HG03280 (cell line): Measurements from ENCODE around the gene RERGL.
"Not testable (repeated sequence)": the region's sequence is repeated elsewhere in the genome, so short reads cannot be mapped to it uniquely, and the experiment has no call there.

Experiments used
- ATAC-seq: cut with Tn5 transposase; IDR thresholded peaks from one replicate; pipeline ENCODE4 v1.9.1; 2021; ENCODE audit warnings: mild to moderate bottlenecking, moderate library complexity; ENCODE audit not compliant: unreplicated experiment

Gene RERGL, protein sequence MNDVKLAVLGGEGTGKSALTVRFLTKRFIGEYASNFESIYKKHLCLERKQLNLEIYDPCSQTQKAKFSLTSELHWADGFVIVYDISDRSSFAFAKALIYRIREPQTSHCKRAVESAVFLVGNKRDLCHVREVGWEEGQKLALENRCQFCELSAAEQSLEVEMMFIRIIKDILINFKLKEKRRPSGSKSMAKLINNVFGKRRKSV

DNA sequence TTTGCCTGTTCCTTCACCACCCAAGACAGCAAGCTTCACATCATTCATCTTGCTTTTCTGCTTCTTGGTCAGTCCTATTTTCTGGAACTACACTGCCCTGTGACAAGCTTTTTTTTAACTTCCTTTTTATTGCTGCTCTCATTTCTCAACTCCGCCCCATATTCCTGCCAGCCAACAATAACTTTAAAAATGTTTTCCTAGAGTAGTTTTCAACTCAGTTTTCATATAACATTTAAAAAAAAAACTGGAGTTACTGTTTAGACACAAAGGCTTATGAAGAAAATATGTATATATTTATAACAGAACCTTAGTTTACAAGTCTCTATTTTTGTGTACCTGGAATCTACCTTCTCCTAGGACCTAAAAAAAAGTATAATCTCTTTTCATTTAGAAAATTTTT lies at the start of gene RERGL:
Gene RERGL (minus strand): TSS at position 101 of the 400 bp plus-strand sequence. CDS start 53 bp downstream, at position 48.
- ATAC-seq: no peak

DNA sequence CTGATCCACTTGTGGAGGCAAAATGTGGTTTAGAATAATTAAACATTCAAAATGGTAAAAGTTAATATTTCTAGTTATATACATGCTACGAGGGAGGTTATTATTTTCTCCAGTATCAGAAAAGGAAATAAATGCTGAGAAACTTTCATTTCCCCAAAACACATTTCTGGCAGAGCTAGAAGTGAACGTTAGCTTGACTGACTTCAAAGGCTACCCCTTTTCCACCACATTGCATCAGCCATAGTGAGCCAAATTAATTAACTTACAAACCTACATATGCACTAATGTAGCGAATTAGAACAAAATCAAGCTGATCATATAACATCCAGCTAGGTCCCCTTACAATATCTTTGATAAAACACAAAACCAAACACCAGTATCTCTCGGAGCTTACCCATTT lies 49.3 kb upstream of the RERGL start:
- no peak for ATAC-seq

DNA sequence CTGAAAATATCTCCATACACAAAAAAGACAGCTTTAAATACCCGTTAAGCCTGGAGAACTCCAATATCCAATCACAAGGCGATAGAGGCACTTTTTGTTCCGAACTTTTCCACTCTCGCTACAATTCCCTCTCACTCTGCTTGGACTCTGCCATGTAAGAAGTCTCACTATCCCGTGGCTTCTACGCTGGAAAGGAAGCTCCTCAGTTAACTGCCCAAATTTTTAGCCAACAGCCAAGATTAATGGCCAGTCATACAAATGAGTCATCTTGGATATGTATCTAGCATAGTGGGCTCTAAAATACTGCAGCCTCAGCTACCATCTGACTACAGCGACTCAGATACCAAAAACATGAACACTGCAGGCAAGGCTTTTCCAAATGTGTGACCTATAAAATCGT lies 45.5 kb upstream of the RERGL start:
- no peak for ATAC-seq

DNA sequence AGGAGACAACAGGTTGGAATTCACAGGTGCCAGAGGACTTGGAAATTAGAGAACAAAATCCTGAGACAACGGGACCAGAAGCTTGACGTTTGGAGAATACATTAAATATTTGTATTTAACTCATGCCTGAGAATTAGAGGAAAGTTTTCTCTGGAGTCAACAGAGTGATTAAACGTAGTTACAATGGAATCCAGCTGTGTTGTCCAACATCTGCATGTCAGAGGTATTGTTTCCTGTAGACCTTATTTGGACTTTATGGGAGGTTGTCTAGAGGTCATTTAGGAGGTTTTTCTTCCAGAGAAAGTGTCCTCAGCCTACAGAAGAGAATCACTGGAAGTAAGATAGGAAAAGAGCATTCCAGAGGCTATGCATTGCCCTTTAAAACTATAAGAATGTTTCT lies 45.1 kb upstream of the RERGL start:
- no peak for ATAC-seq

DNA sequence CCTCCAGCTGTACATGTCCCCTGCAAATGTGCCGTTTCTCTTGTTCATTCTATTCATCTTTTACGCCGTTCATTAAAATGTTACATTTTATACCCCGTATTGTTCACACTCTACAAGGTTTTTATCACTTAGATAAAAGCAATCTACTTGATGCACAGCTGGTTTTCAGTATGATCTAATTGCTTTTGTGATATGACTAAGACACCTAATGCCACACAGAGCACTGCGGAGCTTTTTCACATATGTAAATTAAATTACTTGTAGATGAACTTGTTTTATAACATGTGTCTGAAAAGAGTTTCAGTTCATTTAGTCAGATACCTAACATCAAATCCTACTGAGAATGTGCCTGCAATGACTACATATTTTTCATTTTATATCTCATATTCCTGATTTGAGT lies 40.9 kb upstream of the RERGL start:
- ATAC-seq: no peak

DNA sequence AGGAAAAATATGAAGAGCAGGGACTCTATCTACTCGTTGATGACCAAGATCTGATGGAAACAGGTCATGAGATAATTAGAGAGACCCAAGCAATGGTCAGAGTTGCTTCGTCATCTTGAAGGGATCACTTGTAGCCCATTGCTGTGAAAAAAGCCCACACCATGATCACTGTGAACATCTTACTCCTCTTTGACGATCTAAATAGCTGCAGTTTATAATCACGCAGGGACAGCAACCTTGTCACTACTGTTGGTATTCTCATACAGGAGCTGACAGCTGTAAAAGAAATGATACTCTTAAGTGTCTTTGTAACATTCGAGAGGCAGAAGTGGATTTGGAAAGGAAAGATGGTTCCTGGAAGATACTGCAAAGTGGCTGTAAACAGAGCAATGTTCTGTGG lies 33.7 kb upstream of the RERGL start:
- ATAC-seq: no peak

DNA sequence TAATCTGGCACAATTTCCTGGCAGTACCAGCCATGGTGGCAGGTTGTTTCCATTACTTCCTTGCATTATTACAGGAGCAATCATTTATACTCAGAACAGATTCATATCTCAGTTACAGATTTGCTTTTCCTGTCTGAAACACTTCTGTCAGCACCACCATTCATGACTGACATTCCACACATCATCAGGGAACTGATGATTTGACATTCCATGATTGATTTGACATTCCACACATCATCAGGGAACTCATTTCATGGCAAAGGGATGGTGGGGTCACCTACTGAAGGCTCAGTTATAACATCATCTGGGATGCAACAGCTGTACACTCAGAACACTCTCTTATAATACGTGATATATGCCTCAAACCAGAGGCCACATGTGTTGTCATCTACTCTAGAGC lies 30.9 kb upstream of the RERGL start:
- ATAC-seq: no peak

DNA sequence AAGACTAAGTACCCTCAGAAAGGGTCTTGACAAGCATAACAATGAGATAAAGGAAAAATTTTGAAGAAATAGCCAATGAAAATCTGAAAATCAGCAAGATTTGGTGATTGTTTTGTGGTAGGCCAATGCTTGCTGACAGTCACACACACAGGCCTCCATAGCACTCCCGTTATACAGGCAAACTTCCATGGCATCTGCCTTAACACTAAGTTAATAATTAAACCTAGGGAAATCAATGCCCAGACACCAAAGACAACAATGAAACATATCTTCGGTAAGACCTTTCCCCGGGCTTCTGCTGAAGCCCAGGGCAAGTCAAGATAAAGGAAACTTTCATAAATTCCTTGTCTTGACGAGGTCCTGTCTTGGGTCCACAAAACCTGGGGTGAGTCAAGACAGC lies 18.6 kb upstream of the RERGL start:
- no peak for ATAC-seq

DNA sequence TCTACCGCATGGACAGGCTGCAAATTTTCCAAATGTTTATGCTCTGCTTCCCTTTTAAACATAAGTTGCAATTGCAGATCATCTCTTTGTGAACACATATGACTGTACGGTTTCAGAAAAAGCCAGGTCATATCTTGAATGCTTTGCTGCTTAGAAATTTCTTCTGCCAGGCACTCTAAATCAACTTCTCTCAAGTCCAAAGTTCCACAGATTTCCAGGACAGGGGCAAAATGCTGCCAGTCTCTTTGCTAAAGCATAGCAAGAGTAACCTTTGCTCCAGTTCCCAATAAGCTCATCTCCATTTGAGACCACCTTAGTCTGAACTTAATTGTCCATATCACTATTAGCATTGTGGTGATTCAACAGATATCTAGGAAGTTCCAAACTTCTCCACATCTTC lies 13.6 kb upstream of the RERGL start:
- ATAC-seq: no peak

DNA sequence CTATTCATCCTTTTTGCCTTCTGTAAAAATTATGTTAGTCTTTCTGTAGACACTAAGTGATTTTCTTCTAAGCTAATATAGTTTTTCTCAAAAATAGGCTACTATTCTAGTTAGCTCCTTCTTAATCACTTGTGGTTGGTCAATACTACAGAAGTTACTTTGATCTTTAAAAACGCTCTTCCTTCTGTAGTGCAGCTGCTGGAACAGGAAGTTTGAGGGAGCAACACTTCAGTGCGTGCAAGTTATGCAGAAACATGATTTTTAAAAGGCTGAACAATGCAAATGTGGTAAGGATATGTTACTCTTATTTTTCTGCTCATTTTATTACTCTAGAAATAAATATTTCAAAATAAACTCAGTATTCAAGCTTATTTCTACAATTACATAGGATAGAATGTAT lies 11.1 kb upstream of the RERGL start:
- ATAC-seq: no peak

DNA sequence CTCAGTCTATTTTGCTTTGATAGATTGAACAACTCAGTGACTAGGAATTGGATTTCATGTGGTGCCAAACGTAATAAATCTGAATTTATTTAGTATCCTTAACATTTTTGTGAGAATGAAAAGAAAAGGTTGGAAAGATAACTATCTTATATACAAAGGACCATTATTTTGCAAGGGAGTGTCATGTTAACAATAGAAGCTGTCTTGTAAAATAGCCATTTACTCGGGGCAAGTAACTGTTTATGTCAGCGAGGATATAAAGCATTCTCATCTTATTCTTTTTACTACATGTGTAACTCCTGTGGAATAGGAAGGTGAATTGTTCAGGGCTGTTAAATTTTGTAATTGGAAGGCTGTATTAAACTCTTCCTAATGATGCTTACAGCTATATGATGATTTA lies 5.9 kb downstream of the RERGL start:
- no peak for ATAC-seq

DNA sequence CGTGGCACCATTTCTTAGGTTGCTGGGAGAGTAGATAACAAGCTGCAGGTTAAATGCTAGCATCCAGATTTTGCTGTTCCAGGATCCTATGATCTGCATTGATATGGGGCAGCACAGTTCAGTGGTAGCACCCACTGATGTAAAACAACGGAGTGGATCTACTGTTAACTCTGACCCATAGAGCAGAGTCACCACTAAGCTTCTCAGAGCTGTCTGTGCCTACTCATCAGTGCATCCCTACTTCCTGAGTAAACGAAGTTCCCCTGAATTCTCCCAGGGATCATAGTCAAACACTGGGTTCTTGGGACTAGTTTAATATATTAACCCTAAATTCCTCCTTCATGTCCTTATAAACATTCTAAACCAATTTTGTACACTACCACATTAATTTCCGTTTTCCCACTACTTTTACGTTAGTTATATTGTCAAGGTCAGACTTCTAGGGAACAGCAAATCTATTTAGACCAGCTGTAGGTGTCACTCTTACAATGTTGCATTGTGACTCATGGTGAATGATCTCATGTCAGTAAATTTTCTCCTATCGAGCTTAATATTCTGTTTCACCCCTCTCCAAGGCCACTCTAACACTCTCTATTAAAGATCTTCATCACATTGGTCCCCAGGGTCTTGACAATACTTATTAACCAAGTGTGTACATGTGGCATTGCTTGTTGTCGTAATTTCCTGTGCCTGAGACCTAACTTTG lies 10.3 kb downstream of the RERGL start:
- ATAC-seq: no peak

DNA sequence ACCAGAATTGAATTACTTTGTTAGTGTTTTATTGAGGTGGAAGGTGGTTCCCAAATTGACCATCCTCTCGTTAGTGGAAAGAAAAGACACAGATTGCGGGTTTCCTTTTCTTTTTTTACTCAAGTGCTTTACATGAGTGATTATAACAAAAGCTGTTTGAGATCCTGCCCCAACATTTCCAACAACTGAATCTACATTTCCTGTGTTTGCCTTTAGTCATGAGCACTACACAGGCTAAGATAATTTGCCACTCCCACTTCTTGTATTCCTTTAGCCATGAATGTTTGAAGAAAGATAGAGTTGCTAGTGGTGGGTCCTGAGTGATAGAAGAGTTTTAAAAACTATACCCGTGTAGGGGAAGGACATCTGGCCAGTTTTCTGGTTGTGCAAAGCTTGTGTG lies 16.0 kb downstream of the RERGL start:
- no peak for ATAC-seq

DNA sequence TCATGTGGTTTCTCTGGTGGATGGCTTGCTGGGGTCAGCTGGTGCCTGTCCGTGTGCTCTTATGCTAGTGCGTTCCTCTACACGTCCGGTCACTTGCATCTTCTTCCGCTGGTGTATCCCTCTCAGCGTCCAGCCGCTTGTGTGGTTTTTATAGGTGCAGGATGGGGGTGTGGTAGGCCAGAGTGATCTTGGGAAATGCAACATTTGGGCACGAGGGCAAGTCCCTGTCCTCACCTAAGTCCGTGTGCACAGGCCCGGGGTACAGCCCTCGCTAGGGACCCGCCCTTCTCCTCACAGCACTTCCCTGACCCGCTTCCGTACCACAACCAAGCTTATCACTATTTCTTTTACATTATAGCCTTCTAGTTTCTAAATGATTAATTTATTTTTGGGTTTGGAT lies 17.3 kb downstream of the RERGL start:
- no peak for ATAC-seq

DNA sequence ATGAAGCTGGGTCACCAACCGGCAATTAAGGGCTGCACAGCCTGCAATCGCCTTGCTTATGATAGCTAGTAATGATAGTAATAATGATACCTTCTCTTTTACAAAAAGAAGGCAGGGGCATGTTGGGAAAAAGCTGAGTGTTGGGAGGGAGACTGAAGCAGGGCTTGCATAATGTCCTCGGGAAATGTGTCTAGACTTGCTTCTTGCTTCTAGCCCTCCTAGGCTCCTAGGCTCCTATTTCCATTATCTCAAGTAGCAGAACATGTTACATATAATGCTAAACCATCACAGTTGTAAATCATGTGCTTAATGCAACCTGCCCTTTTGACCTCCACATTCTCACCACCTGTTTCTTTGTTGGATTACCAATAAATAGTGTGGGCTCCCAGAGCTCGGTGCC lies 18.7 kb downstream of the RERGL start:
- no peak for ATAC-seq

DNA sequence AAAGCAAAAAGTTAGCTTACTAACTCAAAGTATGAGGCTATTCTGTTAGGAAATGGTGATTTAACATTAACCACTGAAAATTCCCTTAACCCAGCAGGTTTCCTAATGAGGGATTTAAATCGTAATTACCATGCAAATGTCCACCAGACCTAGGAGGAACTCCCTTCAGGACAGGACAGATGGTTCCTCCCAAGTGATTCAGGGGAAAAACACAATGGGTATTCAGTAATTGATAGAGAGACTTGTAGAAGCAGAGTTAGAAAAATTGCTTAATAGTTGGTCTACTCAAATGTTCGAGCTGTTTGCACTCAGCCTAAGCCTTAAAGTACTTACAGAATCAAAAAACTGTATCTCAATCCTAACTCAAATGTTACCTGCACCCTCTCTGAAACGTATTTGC lies 21.6 kb downstream of the RERGL start:
- no peak for ATAC-seq

DNA sequence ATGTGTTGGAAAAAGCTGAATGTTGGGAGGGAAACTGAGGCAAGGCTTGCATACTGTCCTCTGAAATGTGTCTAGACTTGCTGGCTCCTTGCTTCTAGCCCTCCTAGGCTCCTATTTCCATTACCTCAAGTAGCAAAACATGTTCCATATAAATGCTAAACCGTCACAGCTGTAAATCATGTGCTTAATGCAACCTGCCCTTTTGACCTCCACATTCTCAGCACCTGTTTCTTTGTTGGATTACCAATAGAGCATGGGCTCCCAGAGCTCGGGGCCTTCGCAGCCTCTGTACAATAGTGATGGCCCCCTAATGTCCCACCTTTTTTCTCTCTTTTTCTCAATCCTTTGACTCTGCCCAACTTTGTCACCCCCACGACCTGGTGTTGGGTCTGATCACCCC lies 23.3 kb downstream of the RERGL start:
- no peak for ATAC-seq

DNA sequence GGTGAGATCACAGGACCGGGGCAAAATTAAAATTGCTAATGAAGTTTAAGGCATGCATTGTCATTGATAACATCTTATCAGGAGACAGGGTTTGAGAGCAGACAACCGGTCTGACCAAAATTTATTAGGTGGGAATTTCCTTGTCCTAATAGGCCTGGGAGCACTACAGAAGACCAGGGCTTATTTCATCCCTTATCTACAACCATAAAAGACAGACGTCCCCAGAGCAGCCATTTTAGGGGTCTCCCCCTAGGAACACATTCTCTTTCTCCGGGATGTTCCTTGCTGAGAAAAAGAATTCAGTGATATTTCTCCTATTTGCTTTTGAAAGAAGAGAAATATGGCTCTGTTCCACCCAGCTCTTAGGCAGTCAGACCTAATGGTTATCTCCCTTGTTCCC lies 27.1 kb downstream of the RERGL start:
- ATAC-seq: not testable (repeated sequence)

DNA sequence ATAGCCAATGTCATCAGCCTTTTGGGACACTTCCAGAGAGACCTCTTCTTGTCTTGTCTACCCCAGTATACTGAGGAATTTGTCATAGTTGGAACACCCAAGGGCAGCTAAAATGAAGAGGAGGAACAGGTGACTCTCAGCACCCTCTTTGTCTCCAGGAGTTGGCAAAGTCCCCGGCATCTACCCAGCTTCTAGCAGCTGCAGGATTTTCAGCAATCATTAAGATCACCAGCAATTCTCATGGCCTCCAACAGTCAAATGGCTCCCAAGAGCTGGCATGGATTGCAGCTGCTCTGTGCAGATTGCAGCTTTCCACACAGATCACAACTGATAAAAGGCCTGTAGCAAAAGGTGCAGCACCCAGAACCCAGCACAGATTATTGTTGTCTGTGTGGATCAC lies 32.9 kb downstream of the RERGL start:
- ATAC-seq: no peak

DNA sequence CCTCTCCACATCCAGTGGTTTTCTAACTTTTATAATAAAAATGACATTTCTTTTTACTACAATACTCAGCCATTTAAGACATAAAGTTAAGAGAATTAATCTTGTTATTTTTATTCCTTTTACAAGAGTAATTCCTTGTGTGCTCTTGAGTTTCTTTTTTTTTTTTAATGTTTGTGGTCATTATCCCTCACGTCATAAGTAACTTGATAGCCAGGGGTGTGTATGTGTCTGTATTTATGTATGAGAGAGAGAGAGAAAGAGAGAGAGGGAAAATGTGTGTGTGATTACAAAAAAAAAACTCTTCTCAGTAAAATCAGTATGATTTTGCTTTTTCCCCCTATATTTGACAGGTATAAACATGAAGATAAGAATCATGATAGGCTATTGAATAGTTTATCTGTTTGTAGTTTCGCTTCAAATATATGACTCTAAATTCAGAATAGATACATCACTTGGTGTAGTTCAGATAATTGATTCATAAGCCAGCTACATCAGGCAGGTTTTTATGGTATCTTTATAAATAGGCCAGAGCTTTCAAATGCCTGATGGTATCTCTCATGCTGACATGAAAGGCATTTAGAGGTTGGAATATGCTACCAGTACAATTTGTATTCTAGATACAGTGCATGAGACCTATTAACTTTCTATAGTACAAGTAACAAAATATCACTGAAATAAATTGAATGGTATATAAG lies 34.9 kb downstream of the RERGL start:
- ATAC-seq: no peak

DNA sequence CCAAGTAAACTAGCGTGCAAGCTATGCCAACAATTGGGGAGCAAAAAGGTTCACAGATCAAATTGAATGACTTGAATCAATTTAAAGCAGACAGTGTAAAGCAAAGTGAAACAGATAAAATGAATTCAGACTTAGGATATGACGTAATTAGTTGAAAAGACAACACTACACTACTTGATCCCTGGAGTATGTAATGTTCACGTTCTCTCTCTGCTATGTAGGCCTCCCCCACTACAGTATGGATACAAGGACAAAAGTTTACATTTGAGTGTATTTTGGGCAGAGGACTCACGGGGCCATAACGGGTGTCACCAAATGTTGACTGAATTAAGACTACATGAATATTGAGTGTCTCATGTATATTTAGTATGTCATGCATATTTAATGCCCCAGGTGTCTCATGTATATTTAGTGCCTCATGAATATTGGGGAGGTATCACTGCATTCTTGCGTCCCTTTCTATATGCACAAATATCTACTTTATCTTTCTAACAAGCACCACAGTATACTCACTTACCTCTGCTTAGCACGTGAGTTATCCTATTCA lies 44.5 kb downstream of the RERGL start:
- ATAC-seq: no peak
